ENCODE measurements around the gene ARHGAP8.

ARHGAP8 gene

DNA sequence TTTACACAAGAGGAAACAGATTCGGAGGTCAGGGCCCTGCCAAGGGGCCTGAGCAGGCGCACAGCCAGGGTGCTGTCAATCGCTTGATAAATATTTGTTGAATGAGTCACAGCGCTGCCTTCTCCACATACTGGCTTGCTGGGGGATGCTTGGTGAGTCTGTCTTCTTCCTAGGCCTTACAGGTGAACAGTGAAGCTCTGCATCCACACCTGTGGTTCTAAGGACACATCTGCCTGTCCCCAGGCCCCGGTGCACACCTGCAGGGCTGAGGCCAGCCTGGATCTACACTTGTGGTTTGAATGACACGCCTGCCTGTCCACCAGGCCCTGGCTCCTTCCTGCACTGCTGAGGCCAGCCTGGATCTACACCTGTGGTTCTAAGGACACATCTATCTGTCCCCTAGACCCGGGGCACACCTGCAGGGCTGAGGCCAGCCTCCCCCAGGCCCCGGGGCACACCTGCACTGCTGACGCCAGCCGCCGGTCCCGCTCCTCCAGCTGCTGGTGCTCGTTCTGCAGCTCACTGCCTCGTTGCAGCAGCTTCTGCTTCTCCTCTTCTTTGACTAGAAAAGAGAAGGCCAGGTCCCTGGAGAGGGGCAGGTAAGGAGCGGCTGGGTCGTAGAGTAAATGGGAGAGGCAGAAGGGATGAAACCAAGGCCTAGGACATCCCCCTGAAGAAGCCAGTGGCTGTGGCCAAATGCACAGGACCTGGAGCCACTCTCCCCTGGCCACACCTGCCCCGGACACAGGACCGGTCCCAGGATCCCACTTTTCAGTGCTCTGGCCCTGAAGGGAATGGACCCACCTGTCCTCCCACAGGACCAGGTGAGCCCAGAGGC is 132.8 kb downstream of the ARHGAP8 start:
- Histone ChIP-seq H3K9me3 (ENCODE audit: control insufficient read depth, low read length) (no peaks in the 10 kb centered on the region), H3K27ac (ENCODE audit: insufficient read depth, low read depth, low read length, poor library complexity, severe bottlenecking) (no peak overlapping the region)
- 96 to 98% methylated on average over 18 of the region's 18 CpGs for WGBS, 2 experiments

DNA sequence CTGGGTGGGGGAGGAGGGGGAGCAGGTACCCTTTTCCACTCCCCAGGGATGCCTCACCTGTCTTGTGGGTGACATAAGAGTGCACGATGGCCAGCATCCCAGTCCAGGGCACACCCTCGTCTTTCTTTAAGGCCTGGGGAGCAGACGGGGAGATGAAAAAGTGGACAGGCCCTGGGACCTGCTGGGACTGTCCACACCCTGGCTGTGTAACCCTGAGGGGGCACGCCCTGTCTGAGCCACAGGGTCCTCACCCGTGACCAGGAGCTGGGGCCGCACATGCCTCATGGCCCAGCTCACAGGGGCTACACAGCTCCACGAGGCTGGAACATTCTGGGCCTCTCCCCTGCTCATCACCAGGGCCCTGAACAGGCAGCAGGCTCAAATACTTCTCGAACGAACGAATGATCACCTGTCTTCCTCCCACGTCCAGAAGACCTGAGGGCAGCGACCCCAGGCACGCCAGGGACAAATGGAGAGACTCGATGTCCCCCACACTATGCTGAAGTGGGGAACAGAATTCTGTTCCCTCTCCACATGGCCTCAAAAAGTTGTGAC is 133.5 kb downstream of the ARHGAP8 start:
- peaks cover 4% of the 10 kb centered on the region for H3K4me1 ChIP-seq (ENCODE audit: control insufficient read depth, insufficient read depth, low read length)
- peaks cover 25% of the 10 kb centered on the region for H3K36me3 ChIP-seq (ENCODE audit: control insufficient read depth, insufficient read depth, low read length)
- no peaks in the 10 kb centered on the region for H3K27me3 ChIP-seq (ENCODE audit: control insufficient read depth, insufficient read depth, low read length, poor library complexity, severe bottlenecking)
- no peak overlapping the region for H3K4me3 ChIP-seq (ENCODE audit: insufficient read depth, low read depth, low read length)
- WGBS, 2 experiments = 93 to 96% methylated on average over 14 of the region's 14 CpGs
- no peak overlapping the region for H3K27ac ChIP-seq (ENCODE audit: insufficient read depth, low read depth, low read length, poor library complexity, severe bottlenecking)
- no peaks in the 10 kb centered on the region for H3K9me3 ChIP-seq (ENCODE audit: control insufficient read depth, low read length)

More for the DNA sequence above, 132.8 kb downstream of the ARHGAP8 start:
- Histone ChIP-seq H3K36me3 (ENCODE audit: control insufficient read depth, insufficient read depth, low read length) (peaks cover 25% of the 10 kb centered on the region), H3K4me1 (ENCODE audit: control insufficient read depth, insufficient read depth, low read length) (peaks cover 4% of the 10 kb centered on the region), H3K4me3 (ENCODE audit: insufficient read depth, low read depth, low read length) (no peak overlapping the region), H3K27me3 (ENCODE audit: control insufficient read depth, insufficient read depth, low read length, poor library complexity, severe bottlenecking) (no peaks in the 10 kb centered on the region)

DNA sequence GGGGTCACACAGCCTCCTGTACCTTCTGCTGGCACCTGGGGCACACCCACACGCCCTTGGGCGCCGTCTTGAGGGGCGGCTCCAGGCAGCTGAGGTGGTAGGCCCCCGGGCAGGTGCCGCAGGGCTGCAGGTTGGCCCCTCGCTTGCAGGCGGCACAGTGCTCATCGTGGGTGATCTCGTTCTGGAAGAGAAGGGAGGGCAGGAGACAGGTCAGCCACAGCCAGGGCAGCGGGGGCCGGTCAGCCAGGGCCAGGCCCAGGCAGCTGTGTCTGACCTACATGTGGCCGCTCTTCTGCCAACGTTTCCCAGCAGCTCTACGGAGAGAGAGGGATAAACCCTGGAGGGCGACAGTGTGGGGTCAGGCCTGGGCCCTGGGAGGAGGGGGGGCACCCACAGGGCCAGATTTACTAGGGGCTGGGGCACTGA is 135.6 kb downstream of the ARHGAP8 start:
- Histone ChIP-seq H3K4me3 (ENCODE audit: insufficient read depth, low read depth, low read length) (no peak overlapping the region), H3K9me3 (ENCODE audit: control insufficient read depth, low read length) (no peaks in the 10 kb centered on the region), H3K36me3 (ENCODE audit: control insufficient read depth, insufficient read depth, low read length) (peaks cover 21% of the 10 kb centered on the region), H3K27me3 (ENCODE audit: control insufficient read depth, insufficient read depth, low read length, poor library complexity, severe bottlenecking) (no peaks in the 10 kb centered on the region), H3K4me1 (ENCODE audit: control insufficient read depth, insufficient read depth, low read length) (peaks cover 4% of the 10 kb centered on the region), H3K27ac (ENCODE audit: insufficient read depth, low read depth, low read length, poor library complexity, severe bottlenecking) (no peak overlapping the region)
- WGBS, 2 experiments = 93% methylated on average over 16 of the region's 16 CpGs

DNA sequence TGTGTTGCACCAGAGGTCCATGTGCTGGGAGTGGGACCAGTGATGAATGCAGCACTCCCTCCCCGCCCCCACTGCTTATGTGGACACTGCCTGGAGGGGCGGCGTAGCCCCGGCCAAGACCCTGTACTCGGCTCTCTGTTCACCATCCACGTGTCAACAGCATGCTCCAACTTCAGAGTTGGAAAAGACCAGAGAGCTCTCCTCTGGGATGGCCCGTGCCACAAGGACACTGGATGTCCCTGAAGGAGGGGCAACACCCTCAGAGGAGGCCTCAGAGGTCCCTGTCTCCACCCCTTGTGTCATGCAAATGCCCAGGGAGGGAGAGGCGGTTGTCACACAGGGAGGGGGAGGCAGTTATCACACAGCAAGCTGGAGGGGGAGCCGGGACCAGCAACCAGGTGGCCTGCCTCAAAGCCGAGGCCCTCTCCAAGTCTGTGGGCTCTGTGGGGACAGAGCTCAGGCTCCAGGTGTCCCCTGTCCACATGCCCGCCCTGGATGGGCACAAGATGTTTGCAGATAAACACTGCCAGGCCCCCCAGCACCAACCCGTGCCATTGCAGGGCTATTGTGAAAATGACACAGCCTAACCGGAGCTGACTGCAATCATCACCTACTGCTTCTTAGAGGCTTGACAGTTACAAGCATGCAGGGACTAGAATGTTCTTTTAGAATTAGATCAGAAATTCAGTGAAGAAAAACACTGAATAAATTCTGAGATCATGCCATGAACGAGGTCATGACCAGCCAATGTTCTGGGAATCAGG is 136.3 kb downstream of the ARHGAP8 start:
- H3K4me1 ChIP-seq (ENCODE audit: control insufficient read depth, insufficient read depth, low read length) = peaks cover 4% of the 10 kb centered on the region
- peaks cover 18% of the 10 kb centered on the region for H3K36me3 ChIP-seq (ENCODE audit: control insufficient read depth, insufficient read depth, low read length)
- H3K9me3 ChIP-seq (ENCODE audit: control insufficient read depth, low read length) = no peaks in the 10 kb centered on the region
- no peak overlapping the region for H3K27ac ChIP-seq (ENCODE audit: insufficient read depth, low read depth, low read length, poor library complexity, severe bottlenecking)
- H3K27me3 ChIP-seq (ENCODE audit: control insufficient read depth, insufficient read depth, low read length, poor library complexity, severe bottlenecking) = no peaks in the 10 kb centered on the region
- 68 to 71% methylated on average over 14 of the region's 14 CpGs for WGBS, 2 experiments
- H3K4me3 ChIP-seq (ENCODE audit: insufficient read depth, low read depth, low read length) = no peak overlapping the region

DNA sequence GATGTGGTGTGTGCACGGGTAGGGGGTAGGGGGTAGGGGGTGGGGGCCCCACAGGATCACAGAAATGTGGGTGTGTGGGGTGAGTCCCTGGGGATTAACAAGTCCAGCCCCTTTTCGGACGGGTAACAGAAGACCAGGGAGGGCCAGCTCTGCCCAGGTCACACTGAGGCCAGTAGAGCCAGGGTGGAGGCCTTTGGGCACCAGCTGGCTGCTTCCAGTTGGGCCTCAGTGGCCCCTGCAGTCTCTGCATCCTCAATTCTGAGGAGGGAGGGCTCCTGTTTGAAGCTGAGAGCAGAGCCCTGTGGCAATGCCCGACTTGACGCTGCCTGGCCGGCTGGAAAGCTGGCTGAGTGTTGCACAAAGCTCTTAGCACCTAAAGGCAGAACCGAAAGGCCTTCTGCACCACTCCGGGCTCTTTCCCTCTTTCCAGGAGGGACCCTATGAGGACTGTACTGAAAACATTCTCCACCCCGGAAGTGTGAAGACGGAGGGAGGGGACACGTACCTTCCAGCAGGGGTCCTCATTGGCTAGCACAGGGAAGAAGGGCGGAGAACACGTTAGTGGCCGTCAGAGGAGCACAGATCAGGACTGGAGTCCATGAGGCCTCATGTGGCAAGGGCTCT is 137.0 kb downstream of the ARHGAP8 start:
- H3K9me3 ChIP-seq (ENCODE audit: control insufficient read depth, low read length) = no peaks in the 10 kb centered on the region
- peaks cover 4% of the 10 kb centered on the region for H3K4me1 ChIP-seq (ENCODE audit: control insufficient read depth, insufficient read depth, low read length)
- H3K27me3 ChIP-seq (ENCODE audit: control insufficient read depth, insufficient read depth, low read length, poor library complexity, severe bottlenecking) = no peaks in the 10 kb centered on the region
- no peak overlapping the region for H3K4me3 ChIP-seq (ENCODE audit: insufficient read depth, low read depth, low read length)
- H3K36me3 ChIP-seq (ENCODE audit: control insufficient read depth, insufficient read depth, low read length) = peaks cover 18% of the 10 kb centered on the region
- H3K27ac ChIP-seq (ENCODE audit: insufficient read depth, low read depth, low read length, poor library complexity, severe bottlenecking) = no peak overlapping the region
- 81% methylated on average over 13 to 14 of the region's 14 CpGs for WGBS, 2 experiments

DNA sequence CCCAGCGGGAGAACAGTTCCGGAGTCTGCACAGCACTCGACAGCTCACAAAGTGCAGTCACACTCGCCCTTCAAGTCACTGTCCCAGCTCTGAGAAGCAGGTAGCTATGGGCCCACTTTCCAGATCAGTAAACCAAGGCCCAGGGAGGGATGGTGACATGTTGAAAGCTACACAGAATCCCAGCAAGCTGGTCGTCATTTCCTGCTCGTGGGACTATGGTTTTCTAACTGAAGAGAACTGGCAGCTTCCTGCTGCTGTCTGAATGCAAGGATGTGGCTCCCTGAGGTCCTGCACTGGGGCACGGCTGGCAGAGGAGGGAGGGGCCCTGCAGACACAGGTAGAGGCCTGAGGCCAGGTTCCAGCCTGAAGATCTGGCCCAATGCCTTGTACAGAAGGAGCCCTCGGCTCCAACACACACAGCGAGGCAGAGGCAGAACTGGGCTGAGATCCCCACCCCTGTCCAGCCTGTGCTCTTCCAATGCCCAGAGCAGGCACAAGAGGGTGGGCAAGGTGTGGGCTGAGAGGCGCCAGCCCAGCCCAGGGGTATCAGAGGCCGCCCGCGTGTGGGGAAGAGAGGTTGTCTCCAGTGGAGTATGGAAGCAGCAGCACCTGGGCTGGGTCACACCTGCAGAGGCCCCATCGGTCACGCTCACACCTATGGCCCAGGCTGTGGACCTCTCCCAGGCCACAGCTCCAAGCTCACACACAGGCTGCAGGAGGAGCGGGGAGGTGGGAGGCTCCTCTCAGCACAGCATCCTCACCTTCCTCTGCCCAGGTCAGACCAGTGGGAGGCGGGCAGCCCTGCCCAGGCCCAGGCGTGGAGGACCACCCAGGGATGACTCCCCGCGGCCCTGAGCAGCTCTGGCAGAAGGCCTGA is 138.3 kb downstream of the ARHGAP8 start:
- peaks cover 5% of the 10 kb centered on the region for H3K36me3 ChIP-seq (ENCODE audit: control insufficient read depth, insufficient read depth, low read length)
- H3K27ac ChIP-seq (ENCODE audit: insufficient read depth, low read depth, low read length, poor library complexity, severe bottlenecking) = no peak overlapping the region
- H3K4me1 ChIP-seq (ENCODE audit: control insufficient read depth, insufficient read depth, low read length) = peaks cover 4% of the 10 kb centered on the region
- H3K9me3 ChIP-seq (ENCODE audit: control insufficient read depth, low read length) = no peaks in the 10 kb centered on the region
- no peak overlapping the region for H3K4me3 ChIP-seq (ENCODE audit: insufficient read depth, low read depth, low read length)
- 94 to 96% methylated on average over 20 of the region's 20 CpGs for WGBS, 2 experiments
- H3K27me3 ChIP-seq (ENCODE audit: control insufficient read depth, insufficient read depth, low read length, poor library complexity, severe bottlenecking) = no peaks in the 10 kb centered on the region

DNA sequence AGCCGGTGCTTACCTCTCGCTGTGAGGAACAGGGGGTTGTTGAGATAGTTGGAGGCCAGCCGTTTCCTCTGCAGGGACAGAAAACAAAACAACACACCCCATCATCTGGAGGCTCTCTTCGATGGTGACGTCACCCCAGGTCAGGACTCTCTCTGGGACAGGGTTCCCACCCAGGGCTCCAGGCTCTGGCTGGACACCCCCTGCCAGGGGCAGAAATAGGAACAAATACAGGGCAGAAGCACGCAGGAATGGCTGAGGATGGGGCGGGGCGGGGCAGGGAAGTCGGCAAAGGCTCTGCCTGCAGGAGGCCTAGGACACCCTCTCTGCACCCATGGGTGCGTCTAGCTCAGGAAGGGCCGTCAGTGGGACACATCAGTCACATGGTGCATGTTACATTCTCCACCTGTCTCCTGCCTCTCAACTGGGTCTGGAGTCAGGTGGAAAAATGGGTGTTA is 138.9 kb downstream of the ARHGAP8 start:
- Histone ChIP-seq H3K36me3 (ENCODE audit: control insufficient read depth, insufficient read depth, low read length) (no peaks in the 10 kb centered on the region), H3K4me3 (ENCODE audit: insufficient read depth, low read depth, low read length) (no peak overlapping the region)

DNA sequence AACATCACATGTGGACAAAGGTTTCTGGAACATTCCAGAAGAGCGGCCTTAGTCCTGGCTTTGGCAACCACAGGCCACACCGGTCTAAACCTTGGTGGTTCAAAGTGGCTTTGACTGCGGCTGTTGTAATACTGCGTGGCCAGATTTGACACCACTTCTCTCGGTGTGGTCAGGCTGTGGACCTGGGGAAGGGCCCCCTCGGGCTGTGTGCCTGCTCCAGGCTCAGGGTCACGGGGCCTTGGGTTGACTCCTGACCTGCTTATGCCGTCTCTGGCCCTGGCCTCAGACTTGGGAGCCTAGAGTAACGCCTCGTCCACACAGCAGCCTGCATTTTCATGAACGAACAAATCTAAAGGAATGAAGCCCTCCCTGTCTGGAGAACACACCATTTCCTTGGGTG is 139.4 kb downstream of the ARHGAP8 start:
- no peaks in the 10 kb centered on the region for H3K9me3 ChIP-seq (ENCODE audit: control insufficient read depth, low read length)
- peaks cover 4% of the 10 kb centered on the region for H3K4me1 ChIP-seq (ENCODE audit: control insufficient read depth, insufficient read depth, low read length)
- H3K4me3 ChIP-seq (ENCODE audit: insufficient read depth, low read depth, low read length) = no peak overlapping the region
- no peaks in the 10 kb centered on the region for H3K27me3 ChIP-seq (ENCODE audit: control insufficient read depth, insufficient read depth, low read length, poor library complexity, severe bottlenecking)
- no peak overlapping the region for H3K27ac ChIP-seq (ENCODE audit: insufficient read depth, low read depth, low read length, poor library complexity, severe bottlenecking)
- H3K36me3 ChIP-seq (ENCODE audit: control insufficient read depth, insufficient read depth, low read length) = no peaks in the 10 kb centered on the region
- 95% methylated on average over 11 of the region's 11 CpGs for WGBS, 2 experiments

More for the DNA sequence above, 138.9 kb downstream of the ARHGAP8 start:
- Histone ChIP-seq H3K4me1 (ENCODE audit: control insufficient read depth, insufficient read depth, low read length) (peaks cover 4% of the 10 kb centered on the region), H3K9me3 (ENCODE audit: control insufficient read depth, low read length) (no peaks in the 10 kb centered on the region), H3K27me3 (ENCODE audit: control insufficient read depth, insufficient read depth, low read length, poor library complexity, severe bottlenecking) (no peaks in the 10 kb centered on the region), H3K27ac (ENCODE audit: insufficient read depth, low read depth, low read length, poor library complexity, severe bottlenecking) (no peak overlapping the region)
- WGBS, 2 experiments = 91 to 95% methylated on average over 11 of the region's 11 CpGs

DNA sequence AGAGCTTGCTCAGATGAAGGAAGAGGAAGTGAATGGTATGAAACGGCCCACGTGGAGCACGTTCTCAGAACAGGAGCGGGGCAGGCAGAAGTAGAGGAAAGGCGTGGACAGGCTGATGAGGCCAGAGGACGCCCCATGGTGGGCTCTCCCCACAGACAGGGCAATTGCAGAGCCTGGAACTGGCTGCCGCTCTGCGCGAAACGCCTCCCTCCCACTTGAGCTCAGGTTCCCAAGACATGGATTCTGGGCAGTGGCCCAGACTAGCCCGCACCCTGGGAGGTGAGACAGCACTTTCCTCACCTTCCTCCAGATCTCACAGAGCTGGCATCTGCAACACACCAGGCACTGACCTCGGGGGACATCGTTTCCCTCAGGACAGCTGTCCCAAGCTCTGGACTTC is 139.9 kb downstream of the ARHGAP8 start:
- WGBS, 2 experiments = 94% methylated on average over 13 of the region's 13 CpGs
- Histone ChIP-seq H3K9me3 (ENCODE audit: control insufficient read depth, low read length) (no peaks in the 10 kb centered on the region), H3K4me3 (ENCODE audit: insufficient read depth, low read depth, low read length) (no peak overlapping the region), H3K27ac (ENCODE audit: insufficient read depth, low read depth, low read length, poor library complexity, severe bottlenecking) (no peak overlapping the region), H3K27me3 (ENCODE audit: control insufficient read depth, insufficient read depth, low read length, poor library complexity, severe bottlenecking) (no peaks in the 10 kb centered on the region), H3K36me3 (ENCODE audit: control insufficient read depth, insufficient read depth, low read length) (no peaks in the 10 kb centered on the region), H3K4me1 (ENCODE audit: control insufficient read depth, insufficient read depth, low read length) (peaks cover 4% of the 10 kb centered on the region)

Measured in ectodermal cell (in vitro differentiated cells).